GM12878 (cell line): ENCODE results near the gene HLA-B. TPM values are rescaled to one million over a fixed set of nuclear protein-coding genes. Genes with fewer than 3 reads are reported as not detected.

Experiments used
- ATF7 ChIP-seq: fragments of 450-650 bp; IDR thresholded peaks from 2 replicates; pipeline ENCODE4 v1.6.1; 2016; ENCODE audit warnings: low read depth, mild to moderate bottlenecking
- BMI1 ChIP-seq: fragments of 450-650 bp; IDR thresholded peaks from 2 replicates; pipeline ENCODE4 v1.6.1; 2016; ENCODE audit warnings: mild to moderate bottlenecking, moderate library complexity, borderline replicate concordance
- BRCA1 ChIP-seq: IDR thresholded peaks from 2 replicates; pipeline ENCODE4 v1.6.1; 2011; ENCODE audit warnings: low read depth, low read length, improper control_type of control experiment
- CBX3 ChIP-seq: fragments of 200-600 bp; sonication (generic); IDR thresholded peaks from 2 replicates; pipeline ENCODE4 v1.6.1; 2016; ENCODE audit warnings: low read depth, borderline replicate concordance
- CEBPB ChIP-seq, 2 experiments: fragments of 150-350 bp in 1 of 2; IDR thresholded peaks; 2 replicates each; pipeline ENCODE4 v1.6.1; 2012 to 2014; ENCODE audit warnings: low read depth in 2 of 2, low read length in 2 of 2, borderline replicate concordance in 1 of 2, inconsistent platforms in 1 of 2
- CHD4 ChIP-seq: fragments of 200-600 bp; sonication (generic); IDR thresholded peaks from 2 replicates; pipeline ENCODE4 v1.6.1; 2016; ENCODE audit warnings: mild to moderate bottlenecking
- ESRRA ChIP-seq: IDR thresholded peaks from 2 replicates; pipeline ENCODE4 v1.6.1; 2012; ENCODE audit warnings: mild to moderate bottlenecking, low read length, improper control_type of control experiment
- GABPA ChIP-seq: IDR thresholded peaks from 2 replicates; pipeline ENCODE4 v1.6.1; 2014; ENCODE audit warnings: antibody characterized with exemption, low read depth, mild to moderate bottlenecking, inconsistent platforms
- HCFC1 ChIP-seq: fragments of 150-350 bp; IDR thresholded peaks from 2 replicates; pipeline ENCODE4 v1.6.1; 2014; ENCODE audit warnings: low read length
- HDGF ChIP-seq: fragments of 450-650 bp; IDR thresholded peaks from 2 replicates; pipeline ENCODE4 v1.6.1; 2016; ENCODE audit warnings: antibody characterized with exemption
- IRF4 ChIP-seq: IDR thresholded peaks from 2 replicates; pipeline ENCODE4 v1.6.1; 2011; ENCODE audit warnings: low read depth, low read length
- JUNB ChIP-seq: IDR thresholded peaks from 2 replicates; pipeline ENCODE4 v1.6.1; 2016; ENCODE audit warnings: antibody characterized with exemption, mild to moderate bottlenecking
- MEF2B ChIP-seq: fragments of 450-650 bp; IDR thresholded peaks from 2 replicates; pipeline ENCODE4 v1.6.1; 2018; ENCODE audit warnings: mild to moderate bottlenecking, moderate library complexity; ENCODE audit not compliant: partially characterized antibody, poor library complexity, severe bottlenecking
- MTA2 ChIP-seq: fragments of 450-650 bp; IDR thresholded peaks from 2 replicates; pipeline ENCODE4 v1.6.1; 2016; ENCODE audit warnings: low read depth, mild to moderate bottlenecking, moderate library complexity
- MTA3 ChIP-seq: IDR thresholded peaks from 2 replicates; pipeline ENCODE4 v1.6.1; 2012; ENCODE audit warnings: low read length, inconsistent platforms, borderline replicate concordance
- NR2C1 ChIP-seq: fragments of 450-650 bp; IDR thresholded peaks from 2 replicates; pipeline ENCODE4 v1.6.1; 2017; ENCODE audit warnings: antibody characterized with exemption, mild to moderate bottlenecking, moderate library complexity
- NR2C2 ChIP-seq: IDR thresholded peaks from 2 replicates; pipeline ENCODE4 v1.6.1; 2011; ENCODE audit warnings: borderline replicate concordance, low read depth; ENCODE audit not compliant: control insufficient read depth, insufficient read length
- NR2F1 ChIP-seq: fragments of 450-650 bp; conservative IDR thresholded peaks from 2 replicates; pipeline ENCODE4 v1.6.1; 2017; ENCODE audit warnings: mild to moderate bottlenecking
- PAX8 ChIP-seq: fragments of 450-650 bp; IDR thresholded peaks from 2 replicates; pipeline ENCODE4 v1.6.1; 2017; ENCODE audit warnings: mild to moderate bottlenecking, moderate library complexity
- PBX3 ChIP-seq: IDR thresholded peaks from 2 replicates; pipeline ENCODE4 v1.6.1; 2011; ENCODE audit warnings: mild to moderate bottlenecking, low read depth, low read length, moderate library complexity; ENCODE audit not compliant: insufficient replicate concordance
- POU2F2 ChIP-seq: IDR thresholded peaks from 3 replicates; pipeline ENCODE4 v1.6.1; 2011; ENCODE audit warnings: low read depth, mild to moderate bottlenecking, low read length, borderline replicate concordance
- RAD51 ChIP-seq: fragments of 450-650 bp; IDR thresholded peaks from 2 replicates; pipeline ENCODE4 v1.6.1; 2016; ENCODE audit warnings: moderate library complexity, mild to moderate bottlenecking, inconsistent platforms
- RB1 ChIP-seq: fragments of 450-650 bp; formaldehyde crosslinking; IDR thresholded peaks from 2 replicates; pipeline ENCODE4 v1.6.1; 2017; ENCODE audit warnings: mild to moderate bottlenecking, borderline replicate concordance
- SMAD5 ChIP-seq: IDR thresholded peaks from 2 replicates; pipeline ENCODE4 v1.6.1; 2016; ENCODE audit warnings: antibody characterized with exemption, low read depth
- STAT1 ChIP-seq: fragments of 450-650 bp; conservative IDR thresholded peaks from 2 replicates; pipeline ENCODE4 v1.6.1; 2014; ENCODE audit warnings: antibody characterized with exemption, mild to moderate bottlenecking
- WRNIP1 ChIP-seq: IDR thresholded peaks from 2 replicates; pipeline ENCODE4 v1.6.1; 2011; ENCODE audit warnings: low read depth, low read length, improper control_type of control experiment, borderline replicate concordance
- YBX1 ChIP-seq: fragments of 450-650 bp; IDR thresholded peaks from 2 replicates; pipeline ENCODE4 v1.6.1; 2016; ENCODE audit warnings: antibody characterized with exemption
- ZNF217 ChIP-seq: fragments of 450-650 bp; IDR thresholded peaks from 2 replicates; pipeline ENCODE4 v1.6.1; 2017; ENCODE audit warnings: antibody characterized with exemption, mild to moderate bottlenecking
- ZNF622 ChIP-seq: fragments of 450-650 bp; IDR thresholded peaks from 2 replicates; pipeline ENCODE4 v1.6.1; 2017; ENCODE audit warnings: mild to moderate bottlenecking, inconsistent platforms
- ZNF687 ChIP-seq: fragments of 450-650 bp; IDR thresholded peaks from 2 replicates; pipeline ENCODE4 v1.6.1; 2017; ENCODE audit warnings: mild to moderate bottlenecking, moderate library complexity
- polyA plus RNA-seq, 11 experiments: library from polyadenylated mRNA; depleted of rRNA in 4 of 11; unstranded in 6 of 11; stranded (reverse) in 5 of 11; fragments of >200 nt; fragmentation: Nextera tagmentation in 4 of 11; fragmentation: Illumina TruSeq in 1 of 11; extraction: Ambion mirVana in 4 of 11; extraction: Trizol in 1 of 11; gene quantifications; 1 replicate in 1 of 11; 2 replicates in 10 of 11; pipeline versions ENCODE4 v1.2.1 to v1.2.3, GENCODE V29; 2011 to 2016; ENCODE audit warnings: inconsistent platforms in 2 of 11, missing spikeins in 2 of 11, low read depth in 1 of 11
- total RNA-seq, 4 experiments: library from RNA; depleted of rRNA in 3 of 4; stranded (reverse); fragments of >200 nt in 3 of 4; fragmentation: Illumina TruSeq in 1 of 4; extraction: Trizol in 1 of 4; gene quantifications; 2 replicates each; pipeline versions ENCODE4 v1.2.1 to v1.2.3, GENCODE V29; 2013 to 2021

The HLA-B gene
- total and polyA plus RNA-seq, 10 of the 15 experiments (the other 5 are each of a cell fraction or from before 2014, with no cell fraction given) = 820 to 5,128 (median 3,370) TPM

GRCh38 chr6:31366693-31367470 is 9.9 kb upstream of the HLA-B start (continued):
- TF ChIP-seq YBX1 (no peak), POU2F2 (no peak; the same call in 2 of the 3 replicates), CBX3 (no peak), PAX8 (no peak), GABPA (no peak), HCFC1 (no peak), NR2C2 (no peak), MEF2B (no peak), JUNB (no peak), MTA2 (0 out of 2 replicates have a peak, but pooled peaks have one; percentile 15), HDGF (0 out of 2 replicates have a peak, but pooled peaks have one; percentile 53), ZNF217 (no peak), MTA3 (no peak), RAD51 (no peak), NR2F1 (no peak), WRNIP1 (0 out of 2 replicates have a peak, but pooled peaks have one; percentile 42), ZNF622 (no peak), RB1 (peak; percentile 88), BMI1 (no peak), BRCA1 (no peak), STAT1 (no peak), ZNF687 (no peak), NR2C1 (no peak), SMAD5 (no peak), IRF4 (peak; percentile 47; the same call in 1 of the 2 replicates), ESRRA (no peak), CHD4 (no peak), PBX3 (peak; percentile 47), ATF7 (peak; percentile 42; the same call in 1 of the 2 replicates), CEBPB (IDR thresholded peaks at IDR 0.05; ENCODE audit: borderline replicate concordance in 1 of 2, low read depth in 2 of 2, low read length in 2 of 2) (no peak)
